ENCODE results near the gene SNTA1. TPM values are rescaled to one million over a fixed set of nuclear protein-coding genes. Genes with fewer than 3 reads are reported as not detected.

Gene SNTA1
- total and polyA plus RNA-seq, 2 of the 13 experiments (the other 11 are each of a cell fraction or from before 2014, with no cell fraction given) = 16.4 to 18.3 TPM

- TF ChIP-seq, protein P1, sequence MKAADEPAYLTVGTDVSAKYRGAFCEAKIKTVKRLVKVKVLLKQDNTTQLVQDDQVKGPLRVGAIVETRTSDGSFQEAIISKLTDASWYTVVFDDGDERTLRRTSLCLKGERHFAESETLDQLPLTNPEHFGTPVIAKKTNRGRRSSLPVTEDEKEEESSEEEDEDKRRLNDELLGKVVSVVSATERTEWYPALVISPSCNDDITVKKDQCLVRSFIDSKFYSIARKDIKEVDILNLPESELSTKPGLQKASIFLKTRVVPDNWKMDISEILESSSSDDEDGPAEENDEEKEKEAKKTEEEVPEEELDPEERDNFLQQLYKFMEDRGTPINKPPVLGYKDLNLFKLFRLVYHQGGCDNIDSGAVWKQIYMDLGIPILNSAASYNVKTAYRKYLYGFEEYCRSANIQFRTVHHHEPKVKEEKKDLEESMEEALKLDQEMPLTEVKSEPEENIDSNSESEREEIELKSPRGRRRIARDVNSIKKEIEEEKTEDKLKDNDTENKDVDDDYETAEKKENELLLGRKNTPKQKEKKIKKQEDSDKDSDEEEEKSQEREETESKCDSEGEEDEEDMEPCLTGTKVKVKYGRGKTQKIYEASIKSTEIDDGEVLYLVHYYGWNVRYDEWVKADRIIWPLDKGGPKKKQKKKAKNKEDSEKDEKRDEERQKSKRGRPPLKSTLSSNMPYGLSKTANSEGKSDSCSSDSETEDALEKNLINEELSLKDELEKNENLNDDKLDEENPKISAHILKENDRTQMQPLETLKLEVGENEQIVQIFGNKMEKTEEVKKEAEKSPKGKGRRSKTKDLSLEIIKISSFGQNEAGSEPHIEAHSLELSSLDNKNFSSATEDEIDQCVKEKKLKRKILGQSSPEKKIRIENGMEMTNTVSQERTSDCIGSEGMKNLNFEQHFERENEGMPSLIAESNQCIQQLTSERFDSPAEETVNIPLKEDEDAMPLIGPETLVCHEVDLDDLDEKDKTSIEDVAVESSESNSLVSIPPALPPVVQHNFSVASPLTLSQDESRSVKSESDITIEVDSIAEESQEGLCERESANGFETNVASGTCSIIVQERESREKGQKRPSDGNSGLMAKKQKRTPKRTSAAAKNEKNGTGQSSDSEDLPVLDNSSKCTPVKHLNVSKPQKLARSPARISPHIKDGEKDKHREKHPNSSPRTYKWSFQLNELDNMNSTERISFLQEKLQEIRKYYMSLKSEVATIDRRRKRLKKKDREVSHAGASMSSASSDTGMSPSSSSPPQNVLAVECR (CRISPR knock-in tag; IDR thresholded peaks at IDR 0.05; ENCODE audit: borderline replicate concordance) = 0 out of 2 replicates have a peak, but pooled peaks have one; percentile 24
- TF ChIP-seq ZNF788 (CRISPR knock-in tag; IDR thresholded peaks at IDR 0.05; ENCODE audit: borderline replicate concordance) (no peak), ZSCAN9 (CRISPR knock-in tag; IDR thresholded peaks at IDR 0.05; ENCODE audit: borderline replicate concordance) (no peak), SALL2 (CRISPR knock-in tag; IDR thresholded peaks at IDR 0.05) (0 out of 2 replicates have a peak, but pooled peaks have one; percentile 48), ZZZ3 (CRISPR knock-in tag; IDR thresholded peaks at IDR 0.05; ENCODE audit: borderline replicate concordance) (no peak), ZFX (CRISPR knock-in tag; IDR thresholded peaks at IDR 0.05; ENCODE audit: low read depth) (peak; percentile 12; the same call in 1 of the 2 replicates), NR2C2 (CRISPR knock-in tag; IDR thresholded peaks at IDR 0.05; ENCODE audit: borderline replicate concordance) (peak; percentile 23; the same call in 1 of the 2 replicates), CHD4 (IDR thresholded peaks at IDR 0.05; ENCODE audit: borderline replicate concordance, low read length) (peak; percentile 82; the same call in 1 of the 2 replicates), HNF1A (IDR thresholded peaks at IDR 0.05; ENCODE audit: low read depth) (no peak), HNF1A (CRISPR knock-in tag; IDR thresholded peaks at IDR 0.05; ENCODE audit: borderline replicate concordance) (no peak)
- TF ChIP-seq, protein P2, sequence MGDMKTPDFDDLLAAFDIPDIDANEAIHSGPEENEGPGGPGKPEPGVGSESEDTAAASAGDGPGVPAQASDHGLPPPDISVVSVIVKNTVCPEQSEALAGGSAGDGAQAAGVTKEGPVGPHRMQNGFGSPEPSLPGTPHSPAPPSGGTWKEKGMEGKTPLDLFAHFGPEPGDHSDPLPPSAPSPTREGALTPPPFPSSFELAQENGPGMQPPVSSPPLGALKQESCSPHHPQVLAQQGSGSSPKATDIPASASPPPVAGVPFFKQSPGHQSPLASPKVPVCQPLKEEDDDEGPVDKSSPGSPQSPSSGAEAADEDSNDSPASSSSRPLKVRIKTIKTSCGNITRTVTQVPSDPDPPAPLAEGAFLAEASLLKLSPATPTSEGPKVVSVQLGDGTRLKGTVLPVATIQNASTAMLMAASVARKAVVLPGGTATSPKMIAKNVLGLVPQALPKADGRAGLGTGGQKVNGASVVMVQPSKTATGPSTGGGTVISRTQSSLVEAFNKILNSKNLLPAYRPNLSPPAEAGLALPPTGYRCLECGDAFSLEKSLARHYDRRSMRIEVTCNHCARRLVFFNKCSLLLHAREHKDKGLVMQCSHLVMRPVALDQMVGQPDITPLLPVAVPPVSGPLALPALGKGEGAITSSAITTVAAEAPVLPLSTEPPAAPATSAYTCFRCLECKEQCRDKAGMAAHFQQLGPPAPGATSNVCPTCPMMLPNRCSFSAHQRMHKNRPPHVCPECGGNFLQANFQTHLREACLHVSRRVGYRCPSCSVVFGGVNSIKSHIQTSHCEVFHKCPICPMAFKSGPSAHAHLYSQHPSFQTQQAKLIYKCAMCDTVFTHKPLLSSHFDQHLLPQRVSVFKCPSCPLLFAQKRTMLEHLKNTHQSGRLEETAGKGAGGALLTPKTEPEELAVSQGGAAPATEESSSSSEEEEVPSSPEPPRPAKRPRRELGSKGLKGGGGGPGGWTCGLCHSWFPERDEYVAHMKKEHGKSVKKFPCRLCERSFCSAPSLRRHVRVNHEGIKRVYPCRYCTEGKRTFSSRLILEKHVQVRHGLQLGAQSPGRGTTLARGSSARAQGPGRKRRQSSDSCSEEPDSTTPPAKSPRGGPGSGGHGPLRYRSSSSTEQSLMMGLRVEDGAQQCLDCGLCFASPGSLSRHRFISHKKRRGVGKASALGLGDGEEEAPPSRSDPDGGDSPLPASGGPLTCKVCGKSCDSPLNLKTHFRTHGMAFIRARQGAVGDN (CRISPR knock-in tag; IDR thresholded peaks at IDR 0.05) = peak; percentile 62
- TF ChIP-seq, protein P3, sequence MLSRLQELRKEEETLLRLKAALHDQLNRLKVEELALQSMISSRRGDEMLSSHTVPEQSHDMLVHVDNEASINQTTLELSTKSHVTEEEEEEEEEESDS (CRISPR knock-in tag; IDR thresholded peaks at IDR 0.05; ENCODE audit: borderline replicate concordance) = no peak
These were observed 22.1 kb upstream of the SNTA1 start (continued) for GRCh38 chr20:33465481-33466302.
